ENCODE measurements around the gene IKZF2.

DNA sequence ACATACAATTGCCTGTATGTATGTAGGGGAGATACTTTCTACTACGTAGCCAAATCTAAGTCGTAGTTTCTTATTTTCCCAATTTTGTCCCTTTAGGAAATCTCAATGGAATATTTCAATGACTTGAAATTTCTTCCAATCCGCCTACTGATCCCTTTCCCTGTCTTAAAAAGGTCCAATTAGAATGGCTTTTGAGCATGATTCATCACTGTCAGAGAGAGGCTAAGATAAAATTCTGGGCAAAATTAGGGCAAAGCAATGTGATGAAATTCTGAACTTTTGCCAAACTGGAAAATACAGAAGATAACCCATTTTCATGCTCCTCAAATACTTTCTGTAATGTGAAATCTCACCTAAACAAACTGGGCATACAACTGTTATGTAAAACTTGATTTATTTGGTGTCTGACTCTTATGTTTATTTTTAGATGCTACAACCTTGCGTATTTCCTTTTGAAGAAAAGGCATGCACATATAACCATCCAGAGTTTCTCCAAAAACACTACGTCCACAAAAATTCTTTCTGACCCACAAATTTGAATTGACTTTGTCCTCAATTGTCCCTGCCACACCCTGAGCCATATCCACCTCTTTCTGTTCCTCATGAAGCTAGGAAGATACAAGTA lies 147.1 kb downstream of the IKZF2 start:
- TF ChIP-seq EZH2 (IDR thresholded peaks at IDR 0.05; ENCODE audit: borderline replicate concordance, control insufficient read depth, low read depth, low read length) (no peak), GABPA (IDR thresholded peaks at IDR 0.05; ENCODE audit: low read depth) (no peak), FOXK2 (IDR thresholded peaks at IDR 0.05) (no peak), POLR2AphosphoS5 (IDR thresholded peaks at IDR 0.05; ENCODE audit: low read length) (no peak), SUZ12 (IDR thresholded peaks at IDR 0.05; ENCODE audit: unreplicated experiment) (no peak)
- TF ChIP-seq, protein P1, sequence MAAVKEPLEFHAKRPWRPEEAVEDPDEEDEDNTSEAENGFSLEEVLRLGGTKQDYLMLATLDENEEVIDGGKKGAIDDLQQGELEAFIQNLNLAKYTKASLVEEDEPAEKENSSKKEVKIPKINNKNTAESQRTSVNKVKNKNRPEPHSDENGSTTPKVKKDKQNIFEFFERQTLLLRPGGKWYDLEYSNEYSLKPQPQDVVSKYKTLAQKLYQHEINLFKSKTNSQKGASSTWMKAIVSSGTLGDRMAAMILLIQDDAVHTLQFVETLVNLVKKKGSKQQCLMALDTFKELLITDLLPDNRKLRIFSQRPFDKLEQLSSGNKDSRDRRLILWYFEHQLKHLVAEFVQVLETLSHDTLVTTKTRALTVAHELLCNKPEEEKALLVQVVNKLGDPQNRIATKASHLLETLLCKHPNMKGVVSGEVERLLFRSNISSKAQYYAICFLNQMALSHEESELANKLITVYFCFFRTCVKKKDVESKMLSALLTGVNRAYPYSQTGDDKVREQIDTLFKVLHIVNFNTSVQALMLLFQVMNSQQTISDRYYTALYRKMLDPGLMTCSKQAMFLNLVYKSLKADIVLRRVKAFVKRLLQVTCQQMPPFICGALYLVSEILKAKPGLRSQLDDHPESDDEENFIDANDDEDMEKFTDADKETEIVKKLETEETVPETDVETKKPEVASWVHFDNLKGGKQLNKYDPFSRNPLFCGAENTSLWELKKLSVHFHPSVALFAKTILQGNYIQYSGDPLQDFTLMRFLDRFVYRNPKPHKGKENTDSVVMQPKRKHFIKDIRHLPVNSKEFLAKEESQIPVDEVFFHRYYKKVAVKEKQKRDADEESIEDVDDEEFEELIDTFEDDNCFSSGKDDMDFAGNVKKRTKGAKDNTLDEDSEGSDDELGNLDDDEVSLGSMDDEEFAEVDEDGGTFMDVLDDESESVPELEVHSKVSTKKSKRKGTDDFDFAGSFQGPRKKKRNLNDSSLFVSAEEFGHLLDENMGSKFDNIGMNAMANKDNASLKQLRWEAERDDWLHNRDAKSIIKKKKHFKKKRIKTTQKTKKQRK (IDR thresholded peaks at IDR 0.05; ENCODE audit: low read depth, low read length), result no peak
- TF ChIP-seq, protein P2, sequence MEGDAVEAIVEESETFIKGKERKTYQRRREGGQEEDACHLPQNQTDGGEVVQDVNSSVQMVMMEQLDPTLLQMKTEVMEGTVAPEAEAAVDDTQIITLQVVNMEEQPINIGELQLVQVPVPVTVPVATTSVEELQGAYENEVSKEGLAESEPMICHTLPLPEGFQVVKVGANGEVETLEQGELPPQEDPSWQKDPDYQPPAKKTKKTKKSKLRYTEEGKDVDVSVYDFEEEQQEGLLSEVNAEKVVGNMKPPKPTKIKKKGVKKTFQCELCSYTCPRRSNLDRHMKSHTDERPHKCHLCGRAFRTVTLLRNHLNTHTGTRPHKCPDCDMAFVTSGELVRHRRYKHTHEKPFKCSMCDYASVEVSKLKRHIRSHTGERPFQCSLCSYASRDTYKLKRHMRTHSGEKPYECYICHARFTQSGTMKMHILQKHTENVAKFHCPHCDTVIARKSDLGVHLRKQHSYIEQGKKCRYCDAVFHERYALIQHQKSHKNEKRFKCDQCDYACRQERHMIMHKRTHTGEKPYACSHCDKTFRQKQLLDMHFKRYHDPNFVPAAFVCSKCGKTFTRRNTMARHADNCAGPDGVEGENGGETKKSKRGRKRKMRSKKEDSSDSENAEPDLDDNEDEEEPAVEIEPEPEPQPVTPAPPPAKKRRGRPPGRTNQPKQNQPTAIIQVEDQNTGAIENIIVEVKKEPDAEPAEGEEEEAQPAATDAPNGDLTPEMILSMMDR (IDR thresholded peaks at IDR 0.05 in 2 of 3, conservative IDR thresholded peaks at IDR 0.05 in 1 of 3; ENCODE audit: control insufficient read depth in 2 of 3, extremely low read depth in 1 of 3, insufficient read depth in 1 of 3, low read depth in 3 of 3, low read length in 3 of 3), result no peak
- TF ChIP-seq, protein P3, sequence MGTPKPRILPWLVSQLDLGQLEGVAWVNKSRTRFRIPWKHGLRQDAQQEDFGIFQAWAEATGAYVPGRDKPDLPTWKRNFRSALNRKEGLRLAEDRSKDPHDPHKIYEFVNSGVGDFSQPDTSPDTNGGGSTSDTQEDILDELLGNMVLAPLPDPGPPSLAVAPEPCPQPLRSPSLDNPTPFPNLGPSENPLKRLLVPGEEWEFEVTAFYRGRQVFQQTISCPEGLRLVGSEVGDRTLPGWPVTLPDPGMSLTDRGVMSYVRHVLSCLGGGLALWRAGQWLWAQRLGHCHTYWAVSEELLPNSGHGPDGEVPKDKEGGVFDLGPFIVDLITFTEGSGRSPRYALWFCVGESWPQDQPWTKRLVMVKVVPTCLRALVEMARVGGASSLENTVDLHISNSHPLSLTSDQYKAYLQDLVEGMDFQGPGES (IDR thresholded peaks at IDR 0.05), result no peak
- TF ChIP-seq, protein P4, sequence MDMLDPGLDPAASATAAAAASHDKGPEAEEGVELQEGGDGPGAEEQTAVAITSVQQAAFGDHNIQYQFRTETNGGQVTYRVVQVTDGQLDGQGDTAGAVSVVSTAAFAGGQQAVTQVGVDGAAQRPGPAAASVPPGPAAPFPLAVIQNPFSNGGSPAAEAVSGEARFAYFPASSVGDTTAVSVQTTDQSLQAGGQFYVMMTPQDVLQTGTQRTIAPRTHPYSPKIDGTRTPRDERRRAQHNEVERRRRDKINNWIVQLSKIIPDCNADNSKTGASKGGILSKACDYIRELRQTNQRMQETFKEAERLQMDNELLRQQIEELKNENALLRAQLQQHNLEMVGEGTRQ (IDR thresholded peaks at IDR 0.05; ENCODE audit: borderline replicate concordance, low read depth, low read length), result no peak
- TF ChIP-seq, protein P5, sequence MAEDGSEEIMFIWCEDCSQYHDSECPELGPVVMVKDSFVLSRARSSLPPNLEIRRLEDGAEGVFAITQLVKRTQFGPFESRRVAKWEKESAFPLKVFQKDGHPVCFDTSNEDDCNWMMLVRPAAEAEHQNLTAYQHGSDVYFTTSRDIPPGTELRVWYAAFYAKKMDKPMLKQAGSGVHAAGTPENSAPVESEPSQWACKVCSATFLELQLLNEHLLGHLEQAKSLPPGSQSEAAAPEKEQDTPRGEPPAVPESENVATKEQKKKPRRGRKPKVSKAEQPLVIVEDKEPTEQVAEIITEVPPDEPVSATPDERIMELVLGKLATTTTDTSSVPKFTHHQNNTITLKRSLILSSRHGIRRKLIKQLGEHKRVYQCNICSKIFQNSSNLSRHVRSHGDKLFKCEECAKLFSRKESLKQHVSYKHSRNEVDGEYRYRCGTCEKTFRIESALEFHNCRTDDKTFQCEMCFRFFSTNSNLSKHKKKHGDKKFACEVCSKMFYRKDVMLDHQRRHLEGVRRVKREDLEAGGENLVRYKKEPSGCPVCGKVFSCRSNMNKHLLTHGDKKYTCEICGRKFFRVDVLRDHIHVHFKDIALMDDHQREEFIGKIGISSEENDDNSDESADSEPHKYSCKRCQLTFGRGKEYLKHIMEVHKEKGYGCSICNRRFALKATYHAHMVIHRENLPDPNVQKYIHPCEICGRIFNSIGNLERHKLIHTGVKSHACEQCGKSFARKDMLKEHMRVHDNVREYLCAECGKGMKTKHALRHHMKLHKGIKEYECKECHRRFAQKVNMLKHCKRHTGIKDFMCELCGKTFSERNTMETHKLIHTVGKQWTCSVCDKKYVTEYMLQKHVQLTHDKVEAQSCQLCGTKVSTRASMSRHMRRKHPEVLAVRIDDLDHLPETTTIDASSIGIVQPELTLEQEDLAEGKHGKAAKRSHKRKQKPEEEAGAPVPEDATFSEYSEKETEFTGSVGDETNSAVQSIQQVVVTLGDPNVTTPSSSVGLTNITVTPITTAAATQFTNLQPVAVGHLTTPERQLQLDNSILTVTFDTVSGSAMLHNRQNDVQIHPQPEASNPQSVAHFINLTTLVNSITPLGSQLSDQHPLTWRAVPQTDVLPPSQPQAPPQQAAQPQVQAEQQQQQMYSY (CRISPR knock-in tag; IDR thresholded peaks at IDR 0.05), result no peak

All from GM12878 (cell line).